MG63 (cell line): ENCODE results near the gene CARNS1. TPM values are rescaled to one million over a fixed set of nuclear protein-coding genes. Genes with fewer than 3 reads are reported as not detected.
A peak's percentile ranks its signal among the peaks of the same experiment; 100 is the strongest.

ENCODE experiments used
- DNase-seq: peaks from one replicate; pipeline ENCODE4 v3.0.0-alpha.2; 2020
- H3K27me3 ChIP-seq: fragments of 250-450 bp; sonication (Bioruptor Pico); 2 replicates; pipeline ENCODE4 v1.5.1; 2020; ENCODE audit warnings: mild to moderate bottlenecking, moderate library complexity
- H3K36me3 ChIP-seq: fragments of 250-450 bp; sonication (Bioruptor Pico); 2 replicates; pipeline ENCODE4 v1.5.1; 2020; ENCODE audit warnings: mild to moderate bottlenecking, moderate library complexity
- H3K4me3 ChIP-seq: fragments of 250-450 bp; sonication (Bioruptor Pico); 2 replicates; pipeline ENCODE4 v1.5.1; 2020; ENCODE audit warnings: mild to moderate bottlenecking, moderate library complexity
- H3K9me3 ChIP-seq: fragments of 250-450 bp; sonication (Bioruptor Pico); 2 replicates; pipeline ENCODE4 v1.5.1; 2020; ENCODE audit warnings: mild to moderate bottlenecking, moderate library complexity
- total RNA-seq: library from RNA; depleted of rRNA; stranded (reverse); fragments of >200 nt; shearing (Covaris generic); gene quantifications from 2 replicates; pipeline ENCODE4 v1.2.3, GENCODE V29; 2014; ENCODE audit warnings: low replicate concordance

The CARNS1 gene
- total RNA-seq, 1 experiment from 2014 or later: not detected

DNA sequence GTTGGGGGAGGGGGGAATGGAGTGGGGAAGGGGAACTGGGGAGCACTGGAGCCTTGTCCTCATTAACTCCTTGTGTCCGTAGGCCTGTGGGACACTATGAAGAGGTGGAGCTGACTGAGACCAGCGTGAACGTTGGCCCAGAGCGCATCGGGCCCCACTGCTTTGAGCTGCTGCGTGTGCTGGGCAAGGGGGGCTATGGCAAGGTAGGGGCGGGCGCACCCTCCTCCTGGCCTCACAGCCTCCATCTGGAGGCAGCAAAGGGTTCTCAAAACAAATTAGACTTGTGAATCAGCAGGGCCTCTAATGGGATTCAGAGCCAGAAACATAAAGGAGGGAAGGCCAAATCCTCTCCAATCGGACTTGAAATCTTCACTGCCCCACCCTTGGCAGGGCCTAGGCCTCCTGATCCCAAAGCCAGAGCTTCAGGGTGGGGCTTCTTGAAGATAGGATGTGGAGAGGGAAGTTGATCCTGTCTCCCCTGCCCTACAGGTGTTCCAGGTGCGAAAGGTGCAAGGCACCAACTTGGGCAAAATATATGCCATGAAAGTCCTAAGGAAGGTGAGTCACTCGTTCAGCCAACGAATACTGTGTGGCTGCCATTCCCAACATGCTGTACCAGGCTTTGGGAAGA, 13.7 kb downstream of the CARNS1 start:
- H3K36me3 ChIP-seq: peaks cover 37% of the 10 kb centered on the region
- no peak for DNase-seq

GRCh38 chr11:67429722-67430121, 14.2 kb downstream of the CARNS1 start:
- H3K36me3 ChIP-seq: peaks cover 38% of the 10 kb centered on the region
- H3K4me3 ChIP-seq: peak overlapping the region; percentile 88
- H3K27me3 ChIP-seq: no peaks in the 10 kb centered on the region
- DNase-seq: no peak
- H3K9me3 ChIP-seq: no peaks in the 10 kb centered on the region

More for the DNA sequence above, 13.7 kb downstream of the CARNS1 start:
- no peaks in the 10 kb centered on the region for H3K27me3 ChIP-seq
- H3K9me3 ChIP-seq: no peaks in the 10 kb centered on the region
- H3K4me3 ChIP-seq: peak overlapping the region; percentile 88

DNA sequence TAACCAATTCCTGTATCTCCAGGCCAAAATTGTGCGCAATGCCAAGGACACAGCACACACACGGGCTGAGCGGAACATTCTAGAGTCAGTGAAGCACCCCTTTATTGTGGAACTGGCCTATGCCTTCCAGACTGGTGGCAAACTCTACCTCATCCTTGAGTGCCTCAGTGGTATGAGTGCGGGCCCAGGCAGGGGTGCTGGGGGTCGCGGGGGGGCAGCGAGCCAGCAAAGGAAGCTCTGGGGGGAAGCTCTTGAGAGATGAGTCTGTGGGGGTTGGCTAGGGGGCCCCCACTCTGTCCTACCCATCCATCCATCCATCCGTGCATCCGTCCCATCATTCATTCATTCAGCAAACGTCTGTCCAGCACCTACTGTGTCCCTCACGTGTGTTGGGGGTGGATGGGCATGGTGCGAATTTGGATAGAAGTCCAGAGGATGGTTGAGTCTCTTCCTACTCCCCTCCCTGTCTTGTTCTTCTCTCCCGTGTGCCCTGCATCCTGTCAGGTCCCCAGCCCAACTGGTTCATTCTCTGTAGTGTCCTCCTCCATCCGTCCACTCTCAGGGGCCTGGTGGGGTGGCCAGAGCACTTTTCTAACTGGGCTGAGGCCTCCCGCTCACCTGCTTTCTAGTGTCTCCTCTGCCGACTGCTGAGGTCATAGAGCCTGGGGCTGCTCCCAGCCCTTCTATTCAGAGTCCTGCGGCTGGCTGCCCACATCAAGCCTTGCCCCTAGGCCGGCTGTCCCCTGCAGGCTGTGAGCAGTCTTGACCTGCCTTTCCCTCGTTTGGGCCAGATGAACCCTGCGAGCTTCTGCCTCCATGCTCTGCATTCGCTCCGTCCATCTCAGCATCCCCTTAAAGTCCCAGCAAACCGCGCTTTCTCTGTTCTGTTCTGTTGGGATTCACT, 16.1 kb downstream of the CARNS1 start:
- no peak for DNase-seq
- H3K36me3 ChIP-seq: peaks cover 45% of the 10 kb centered on the region

GRCh38 chr11:67432655-67433349, 17.3 kb downstream of the CARNS1 start:
- Histone ChIP-seq H3K4me3 (no peak overlapping the region), H3K27me3 (no peaks in the 10 kb centered on the region), H3K9me3 (no peaks in the 10 kb centered on the region), H3K36me3 (peaks cover 47% of the 10 kb centered on the region)
- DNase-seq: no peak

More for the DNA sequence above, 16.1 kb downstream of the CARNS1 start:
- Histone ChIP-seq H3K27me3 (no peaks in the 10 kb centered on the region), H3K9me3 (no peaks in the 10 kb centered on the region), H3K4me3 (no peak overlapping the region)

DNA sequence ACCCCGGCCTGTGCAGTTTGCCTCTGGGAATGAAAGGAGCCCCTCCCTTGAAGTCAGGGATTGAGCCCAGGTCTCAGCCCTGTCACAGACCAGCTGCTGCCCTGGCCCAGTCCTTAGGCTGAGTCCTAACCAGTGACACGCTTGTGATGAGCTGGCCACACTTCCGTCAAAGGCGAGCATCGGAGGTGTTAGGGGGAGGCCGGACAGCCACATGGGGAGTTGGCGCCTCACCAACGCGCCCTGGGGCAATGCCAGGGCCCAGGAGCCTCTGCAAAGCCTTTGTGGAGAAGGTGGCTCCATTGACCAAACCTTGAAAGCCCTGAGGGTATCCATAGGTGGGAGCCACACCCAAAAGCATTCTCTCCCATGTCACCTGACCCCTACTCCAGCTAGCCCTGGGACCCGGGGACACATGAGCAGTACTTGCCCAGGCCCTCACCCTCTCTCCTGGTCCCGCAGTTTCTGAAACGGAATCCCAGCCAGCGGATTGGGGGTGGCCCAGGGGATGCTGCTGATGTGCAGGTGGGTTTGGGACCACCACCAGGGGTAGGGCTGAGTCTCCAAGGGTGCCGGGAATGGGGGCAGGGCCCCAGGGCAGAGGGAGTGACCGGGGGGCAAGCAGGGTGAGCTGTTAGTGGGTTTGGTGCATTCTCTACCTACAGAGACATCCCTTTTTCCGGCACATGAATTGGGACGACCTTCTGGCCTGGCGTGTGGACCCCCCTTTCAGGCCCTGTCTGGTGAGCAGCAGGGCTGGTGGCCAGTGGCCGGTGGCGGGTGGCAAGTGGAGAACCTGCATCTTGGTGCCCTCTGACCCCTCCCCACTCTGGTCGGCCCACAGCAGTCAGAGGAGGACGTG, 18.3 kb downstream of the CARNS1 start:
- Histone ChIP-seq H3K9me3 (no peaks in the 10 kb centered on the region), H3K4me3 (no peak overlapping the region), H3K36me3 (peaks cover 48% of the 10 kb centered on the region), H3K27me3 (no peaks in the 10 kb centered on the region)
- DNase-seq: no peak

- no peak overlapping the region for H3K4me3 ChIP-seq
- no peak for DNase-seq
- H3K36me3 ChIP-seq: peaks cover 48% of the 10 kb centered on the region
- no peaks in the 10 kb centered on the region for H3K27me3 ChIP-seq
- H3K9me3 ChIP-seq: no peaks in the 10 kb centered on the region
Observed at GRCh38 chr11:67434395-67434881, 19.0 kb downstream of the CARNS1 start.

DNA sequence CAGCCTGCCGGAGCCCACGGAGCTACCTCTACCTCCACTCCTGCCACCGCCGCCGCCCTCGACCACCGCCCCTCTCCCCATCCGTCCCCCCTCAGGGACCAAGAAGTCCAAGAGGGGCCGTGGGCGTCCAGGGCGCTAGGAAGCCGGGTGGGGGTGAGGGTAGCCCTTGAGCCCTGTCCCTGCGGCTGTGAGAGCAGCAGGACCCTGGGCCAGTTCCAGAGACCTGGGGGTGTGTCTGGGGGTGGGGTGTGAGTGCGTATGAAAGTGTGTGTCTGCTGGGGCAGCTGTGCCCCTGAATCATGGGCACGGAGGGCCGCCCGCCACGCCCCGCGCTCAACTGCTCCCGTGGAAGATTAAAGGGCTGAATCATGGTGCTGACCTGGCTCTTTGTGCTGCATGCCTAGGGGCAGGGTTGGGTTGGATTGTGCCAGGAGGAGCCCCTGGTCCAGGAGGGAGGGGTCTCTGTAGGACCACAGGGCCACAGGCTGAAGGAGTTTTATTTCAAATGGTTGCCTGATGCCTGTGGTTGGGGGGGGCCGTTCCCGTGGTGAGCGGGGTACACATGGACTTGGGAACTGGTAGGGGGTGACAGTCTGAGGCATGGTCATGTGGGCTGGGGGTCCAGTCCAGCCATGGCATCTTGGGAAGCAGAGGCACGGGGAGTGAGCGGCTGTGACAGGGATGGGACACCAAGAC, 19.7 kb downstream of the CARNS1 start:
- H3K9me3 ChIP-seq: no peaks in the 10 kb centered on the region
- no peak overlapping the region for H3K4me3 ChIP-seq
- H3K27me3 ChIP-seq: no peaks in the 10 kb centered on the region
- no peak for DNase-seq
- H3K36me3 ChIP-seq: peaks cover 46% of the 10 kb centered on the region

GRCh38 chr11:67435727-67436458, 20.4 kb downstream of the CARNS1 start:
- DNase-seq: no peak
- H3K4me3 ChIP-seq: no peak overlapping the region
- H3K9me3 ChIP-seq: no peaks in the 10 kb centered on the region
- peaks cover 40% of the 10 kb centered on the region for H3K36me3 ChIP-seq
- no peaks in the 10 kb centered on the region for H3K27me3 ChIP-seq

- no peak for DNase-seq
- Histone ChIP-seq H3K27me3 (no peaks in the 10 kb centered on the region), H3K9me3 (no peaks in the 10 kb centered on the region), H3K4me3 (no peak overlapping the region), H3K36me3 (peaks cover 38% of the 10 kb centered on the region)
Observed at GRCh38 chr11:67436459-67437081, 21.1 kb downstream of the CARNS1 start.

DNA sequence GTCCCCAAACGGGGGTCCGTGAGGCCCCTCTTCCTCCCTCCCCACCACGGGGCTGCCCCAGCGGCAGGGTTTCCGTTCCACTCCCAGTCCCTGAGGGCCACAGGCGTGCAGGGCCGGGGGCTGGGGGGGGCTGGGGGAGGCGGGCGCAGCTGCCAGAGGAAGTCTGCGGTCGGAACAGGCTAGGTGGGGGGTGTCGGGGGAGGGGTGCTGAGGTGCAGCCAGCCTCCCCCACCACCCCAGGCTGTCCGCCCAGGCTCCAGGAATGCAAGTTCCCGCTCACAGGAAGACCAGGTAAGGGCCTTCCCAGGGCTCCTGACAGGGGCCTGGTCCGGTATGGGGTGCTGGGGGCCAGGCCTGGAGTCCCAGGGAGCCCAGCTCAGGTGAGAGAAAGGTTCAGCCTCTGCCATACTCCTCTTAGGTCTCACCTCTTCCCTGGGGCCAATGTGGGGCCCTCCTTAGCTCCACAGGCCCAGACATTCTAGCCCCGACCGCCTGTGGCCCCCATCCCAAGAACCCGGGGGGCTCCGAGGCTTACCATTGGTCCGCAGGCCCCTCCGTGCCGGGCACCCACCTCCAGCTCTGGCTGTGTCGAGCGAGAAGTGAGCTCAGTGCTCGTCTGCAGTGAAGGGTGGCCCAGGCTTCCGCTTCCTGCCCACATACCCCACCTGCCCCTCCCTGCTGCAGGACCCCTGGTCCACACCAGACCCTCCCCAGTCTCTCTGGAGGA, 21.8 kb downstream of the CARNS1 start, which contains the start of gene PTPRCAP:
Gene PTPRCAP (minus strand): TSS at position 601 of the 727 bp plus-strand sequence. CDS start 63 bp downstream, at position 538.
- Histone ChIP-seq H3K36me3 (peaks cover 35% of the 10 kb centered on the region), H3K27me3 (no peaks in the 10 kb centered on the region), H3K9me3 (no peaks in the 10 kb centered on the region), H3K4me3 (no peak within 1 kb of the TSS)
- DNase-seq: no peak

GRCh38 chr11:67437809-67438157, 22.3 kb downstream of the CARNS1 start:
- DNase-seq: no peak
- Histone ChIP-seq H3K9me3 (no peaks in the 10 kb centered on the region), H3K36me3 (peaks cover 31% of the 10 kb centered on the region), H3K4me3 (no peak overlapping the region), H3K27me3 (no peaks in the 10 kb centered on the region)

DNA sequence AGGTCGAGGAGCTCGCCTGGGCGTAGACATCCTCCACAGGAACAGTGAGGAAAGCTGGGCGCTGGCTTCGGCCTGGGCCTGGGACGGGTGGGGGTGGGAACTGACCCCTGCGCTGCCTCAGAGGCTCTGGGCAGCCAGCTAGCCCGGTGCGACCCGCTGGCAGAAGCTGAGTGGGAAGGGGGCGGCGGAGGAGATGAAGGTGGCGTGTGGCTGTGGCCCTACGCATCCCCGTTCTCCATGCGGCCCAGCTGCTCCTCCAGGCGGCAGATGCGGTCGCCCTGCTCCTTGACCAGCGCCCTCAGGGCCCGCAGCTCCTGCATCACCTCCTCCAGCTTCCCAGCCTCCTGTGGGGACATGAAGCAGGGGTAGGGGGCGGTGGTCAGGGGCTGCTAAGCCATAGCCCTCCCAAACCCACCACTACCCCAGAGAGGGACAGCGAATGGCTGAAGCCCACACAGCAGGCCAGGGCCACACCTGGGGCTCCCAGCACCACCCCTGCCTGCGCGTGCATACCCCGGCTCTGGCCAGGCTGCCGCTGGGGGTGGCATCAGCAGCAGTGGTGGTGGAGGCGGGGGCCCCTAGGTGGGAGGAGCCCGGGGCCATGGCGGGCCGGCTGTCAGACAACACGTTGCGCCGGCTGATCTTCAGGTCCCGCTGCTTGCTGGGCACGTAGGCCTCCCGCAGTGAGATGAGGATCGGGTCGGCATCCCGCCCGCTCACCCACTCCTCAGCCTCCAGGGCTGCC, 22.9 kb downstream of the CARNS1 start:
- no peak for DNase-seq
- H3K36me3 ChIP-seq: peaks cover 30% of the 10 kb centered on the region
- H3K4me3 ChIP-seq: no peak overlapping the region
- H3K9me3 ChIP-seq: no peaks in the 10 kb centered on the region
- no peaks in the 10 kb centered on the region for H3K27me3 ChIP-seq

- peak; percentile 52 for DNase-seq
- H3K36me3 ChIP-seq: peaks cover 22% of the 10 kb centered on the region
- no peaks in the 10 kb centered on the region for H3K27me3 ChIP-seq
- H3K4me3 ChIP-seq: no peak overlapping the region
- H3K9me3 ChIP-seq: no peaks in the 10 kb centered on the region
Observed at GRCh38 chr11:67439321-67440228, 24.1 kb downstream of the CARNS1 start.
